Trophoblast cell (in vitro differentiated cells and primary cell): Measurements from ENCODE around the gene C12orf57.
A peak's percentile ranks its signal among the peaks of the same experiment; 100 is the strongest.

ENCODE experiments used
- DNase-seq, 2 donors: peaks; one replicate each; pipeline ENCODE4 v3.0.0-alpha.2; 2016
- H2AFZ ChIP-seq: 2 replicates; pipeline ENCODE4 v1.6.1; 2013; ENCODE audit warnings: low read length, moderate library complexity, mild to moderate bottlenecking; ENCODE audit not compliant: insufficient read depth, poor library complexity
- H2AK5ac ChIP-seq: 2 replicates; pipeline ENCODE4 v1.6.1; 2013; ENCODE audit warnings: mild to moderate bottlenecking, low read length
- H2BK120ac ChIP-seq: 2 replicates; pipeline ENCODE4 v1.6.1; 2013; ENCODE audit warnings: low read length, mild to moderate bottlenecking, moderate library complexity; ENCODE audit not compliant: insufficient read depth, poor library complexity
- H2BK12ac ChIP-seq: 2 replicates; pipeline ENCODE4 v1.6.1; 2013; ENCODE audit warnings: mild to moderate bottlenecking, low read length, moderate library complexity
- H2BK5ac ChIP-seq: 2 replicates; pipeline ENCODE4 v1.6.1; 2013; ENCODE audit warnings: low read length, low read depth, moderate library complexity, mild to moderate bottlenecking; ENCODE audit not compliant: poor library complexity
- H3K14ac ChIP-seq: 2 replicates; pipeline ENCODE4 v1.6.1; 2013; ENCODE audit warnings: mild to moderate bottlenecking, low read length
- H3K18ac ChIP-seq: 2 replicates; pipeline ENCODE4 v1.6.1; 2013; ENCODE audit warnings: mild to moderate bottlenecking, low read length
- H3K23ac ChIP-seq: 2 replicates; pipeline ENCODE4 v1.6.1; 2013; ENCODE audit warnings: low read length
- H3K27ac ChIP-seq: 2 replicates; pipeline ENCODE4 v1.5.1; 2013; ENCODE audit warnings: low read depth, mild to moderate bottlenecking, inconsistent platforms, low read length, moderate library complexity
- H3K27me3 ChIP-seq: 2 replicates; pipeline ENCODE4 v1.6.1; 2013; ENCODE audit warnings: inconsistent platforms, mild to moderate bottlenecking, low read length, moderate library complexity; ENCODE audit not compliant: insufficient read depth
- H3K36me3 ChIP-seq, 2 experiments: 1 replicate in 1 of 2; 2 replicates in 1 of 2; pipeline ENCODE4 v1.6.1; 2013; ENCODE audit warnings: low read length in 2 of 2, mild to moderate bottlenecking in 2 of 2, moderate library complexity in 1 of 2; ENCODE audit not compliant: insufficient read depth in 2 of 2, control insufficient read depth in 1 of 2
- H3K4ac ChIP-seq: 2 replicates; pipeline ENCODE4 v1.6.1; 2013; ENCODE audit warnings: low read depth, mild to moderate bottlenecking, low read length, moderate library complexity
- H3K4me1 ChIP-seq, 2 experiments: 1 replicate in 1 of 2; 2 replicates in 1 of 2; pipeline ENCODE4 v1.6.1; 2013; ENCODE audit warnings: low read length in 2 of 2, mild to moderate bottlenecking in 2 of 2, moderate library complexity in 1 of 2; ENCODE audit not compliant: insufficient read depth in 2 of 2, control insufficient read depth in 1 of 2
- H3K4me2 ChIP-seq: 2 replicates; pipeline ENCODE4 v1.6.1; 2013; ENCODE audit warnings: inconsistent platforms, mild to moderate bottlenecking, low read length, moderate library complexity
- H3K4me3 ChIP-seq: 2 replicates; pipeline ENCODE4 v1.5.1; 2013; ENCODE audit warnings: mild to moderate bottlenecking, low read depth, low read length, inconsistent platforms
- H3K79me1 ChIP-seq: one replicate; pipeline ENCODE4 v1.6.1; 2013; ENCODE audit warnings: low read length
- H3K79me2 ChIP-seq: 2 replicates; pipeline ENCODE4 v1.6.1; 2013; ENCODE audit warnings: low read length, mild to moderate bottlenecking; ENCODE audit not compliant: control insufficient read depth, insufficient read depth, poor library complexity
- H3K9ac ChIP-seq: 2 replicates; pipeline ENCODE4 v1.6.1; 2013; ENCODE audit warnings: mild to moderate bottlenecking, low read length
- H3K9me3 ChIP-seq: 2 replicates; pipeline ENCODE4 v1.6.1; 2013; ENCODE audit warnings: low read depth, mild to moderate bottlenecking, control low read depth, inconsistent platforms, low read length; ENCODE audit not compliant: insufficient read depth
- H4K12ac ChIP-seq: 2 replicates; pipeline ENCODE4 v1.6.1; 2013; ENCODE audit warnings: low read depth, mild to moderate bottlenecking, low read length, moderate library complexity
- H4K8ac ChIP-seq: 2 replicates; pipeline ENCODE4 v1.6.1; 2013; ENCODE audit warnings: low read depth, mild to moderate bottlenecking, low read length, moderate library complexity
- H4K91ac ChIP-seq: one replicate; pipeline ENCODE4 v1.6.1; 2013; ENCODE audit warnings: low read depth, mild to moderate bottlenecking, low read length, moderate library complexity
- WGBS: extraction: QIAGEN DNeasy Blood & Tissue Kit; methylation state at CpG from one replicate; pipeline ENCODE4 v1.1.7; 2013; ENCODE audit warnings: missing lambda C conversion rate; ENCODE audit not compliant: insufficient read length, insufficient coverage; ENCODE audit errors: extremely low coverage; 5-methylcytosine and 5-hydroxymethylcytosine counted together

The C12orf57 gene

DNA sequence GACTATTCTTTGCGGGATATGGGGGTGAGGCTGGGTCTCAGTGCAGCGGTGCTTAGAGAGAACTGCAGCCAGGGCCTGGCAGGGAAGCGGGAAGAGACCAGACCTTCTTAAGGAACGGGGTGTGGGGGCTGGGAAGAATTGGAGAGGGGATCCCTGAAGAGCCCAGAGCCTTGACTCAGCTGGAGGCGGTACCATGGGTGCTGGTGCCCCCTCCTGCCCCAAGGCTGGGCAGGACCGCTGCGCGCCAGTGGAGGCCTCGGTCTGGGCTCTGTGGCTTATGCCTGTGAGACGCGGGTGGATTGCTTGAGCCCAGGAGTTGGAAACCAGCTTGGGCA is 1.5 kb upstream of the C12orf57 start:
- H2BK5ac ChIP-seq = no peak overlapping the region
- no peak overlapping the region for H2BK120ac ChIP-seq
- no peak overlapping the region for H3K14ac ChIP-seq
- no CpG with 5 or more reads among the region's 11 CpGs for WGBS
- no peak overlapping the region for H3K27ac ChIP-seq
- H3K4me3 ChIP-seq = no peak overlapping the region
- H3K27me3 ChIP-seq = no peaks in the 10 kb centered on the region
- H3K23ac ChIP-seq = no peak overlapping the region
- H3K18ac ChIP-seq = no peak overlapping the region
- H3K79me1 ChIP-seq = peaks cover 23% of the 10 kb centered on the region
- H2BK12ac ChIP-seq = no peak overlapping the region
- H3K36me3 ChIP-seq = peaks cover 30 to 34% of the 10 kb centered on the region in 2 experiments
- no peak overlapping the region for H2AFZ ChIP-seq
- peaks cover 7% of the 10 kb centered on the region for H3K79me2 ChIP-seq
- no peak overlapping the region for H3K4me2 ChIP-seq
- H4K8ac ChIP-seq = no peak overlapping the region
- H4K12ac ChIP-seq = no peak overlapping the region
- DNase-seq = no peak
- no peak overlapping the region for H3K4ac ChIP-seq
- peaks cover 2% of the 10 kb centered on the region for H3K9me3 ChIP-seq
- H4K91ac ChIP-seq = no peak overlapping the region
- no peak overlapping the region for H2AK5ac ChIP-seq
- peaks cover 13 to 17% of the 10 kb centered on the region in 2 experiments for H3K4me1 ChIP-seq
- no peak overlapping the region for H3K9ac ChIP-seq

DNA sequence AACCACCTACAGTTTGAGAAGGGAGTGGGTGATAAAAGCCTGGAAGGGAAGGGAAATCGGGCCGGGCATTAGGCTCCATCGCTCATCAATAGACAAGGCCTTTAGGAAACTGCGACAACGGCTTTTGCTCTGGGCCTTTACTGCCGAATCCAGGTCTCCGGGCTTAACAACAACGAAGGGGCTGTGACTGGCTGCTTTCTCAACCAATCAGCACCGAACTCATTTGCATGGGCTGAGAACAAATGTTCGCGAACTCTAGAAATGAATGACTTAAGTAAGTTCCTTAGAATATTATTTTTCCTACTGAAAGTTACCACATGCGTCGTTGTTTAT is 467 bp upstream of the C12orf57 start:
- no CpG with 5 or more reads among the region's 13 CpGs for WGBS
- Histone ChIP-seq H3K4me3 (no peak overlapping the region), H3K4ac (no peak overlapping the region), H3K23ac (no peak overlapping the region), H4K91ac (peak overlapping the region; percentile 8), H3K36me3 (peaks cover 29 to 32% of the 10 kb centered on the region in 2 experiments), H3K9ac (no peak overlapping the region), H3K27ac (peak overlapping the region; percentile 87), H2AFZ (no peak overlapping the region), H4K8ac (peak overlapping the region; percentile 38), H2AK5ac (no peak overlapping the region), H3K79me2 (peaks cover 3% of the 10 kb centered on the region), H3K9me3 (peaks cover 2% of the 10 kb centered on the region), H2BK12ac (no peak overlapping the region), H2BK120ac (no peak overlapping the region), H3K18ac (no peak overlapping the region), H3K27me3 (no peaks in the 10 kb centered on the region), H2BK5ac (no peak overlapping the region), H3K79me1 (peaks cover 16% of the 10 kb centered on the region), H3K4me1 (peaks cover 10 to 15% of the 10 kb centered on the region in 2 experiments), H3K4me2 (peak overlapping the region; percentile 81), H3K14ac (no peak overlapping the region), H4K12ac (no peak overlapping the region)
- peak; percentile 84 to 93 for DNase-seq

GRCh38 chr12:6944381-6945186 is 762 bp downstream of the C12orf57 start:
- Histone ChIP-seq H2BK120ac (peak overlapping the region; percentile 28), H3K4me2 (peak overlapping the region; percentile 81), H4K12ac (peak overlapping the region; percentile 59), H2AK5ac (peak overlapping the region; percentile 6), H3K4ac (peak overlapping the region; percentile 44), H3K27ac (peak overlapping the region; percentile 87), H2BK12ac (no peak overlapping the region), H3K9ac (peak overlapping the region; percentile 76), H3K23ac (no peak overlapping the region), H4K91ac (peak overlapping the region; percentile 71), H3K79me2 (peaks cover 2% of the 10 kb centered on the region), H3K4me1 (peaks cover 9 to 12% of the 10 kb centered on the region in 2 experiments), H4K8ac (peak overlapping the region; percentile 63), H3K9me3 (peaks cover 2% of the 10 kb centered on the region), H3K18ac (peak overlapping the region; percentile 31), H2BK5ac (peak overlapping the region; percentile 13), H2AFZ (peak overlapping the region; percentile 38), H3K4me3 (peak overlapping the region; percentile 76), H3K79me1 (peaks cover 15% of the 10 kb centered on the region), H3K36me3 (peaks cover 16 to 20% of the 10 kb centered on the region in 2 experiments), H3K27me3 (no peaks in the 10 kb centered on the region), H3K14ac (peak overlapping the region; percentile 47)
- WGBS = no CpG with 5 or more reads among the region's 48 CpGs
- peak; percentile 98 to 99 for DNase-seq

DNA sequence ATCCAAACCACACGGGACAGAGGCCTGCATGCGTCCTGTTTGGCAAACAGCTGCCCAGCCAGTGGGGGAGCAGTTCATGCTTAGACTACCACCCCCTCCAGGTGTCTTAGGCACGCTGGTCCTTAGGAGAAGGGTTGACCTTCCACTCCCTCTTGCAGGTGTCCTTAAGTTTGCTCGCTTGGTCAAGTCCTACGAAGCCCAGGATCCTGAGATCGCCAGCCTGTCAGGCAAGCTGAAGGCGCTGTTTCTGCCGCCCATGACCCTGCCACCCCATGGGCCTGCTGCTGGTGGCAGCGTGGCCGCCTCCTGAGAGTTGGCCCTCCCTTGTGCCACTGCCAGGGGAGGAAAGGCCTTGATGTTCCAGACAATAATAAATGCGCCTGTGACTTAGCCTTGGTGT is 1.8 kb downstream of the C12orf57 start:
- Histone ChIP-seq H3K9ac (no peak overlapping the region), H3K27ac (peak overlapping the region; percentile 71), H3K79me2 (peaks cover 2% of the 10 kb centered on the region), H4K8ac (peak overlapping the region; percentile 76), H3K79me1 (peaks cover 15% of the 10 kb centered on the region), H4K12ac (peak overlapping the region; percentile 23), H3K9me3 (peaks cover 2% of the 10 kb centered on the region), H2BK12ac (peak overlapping the region; percentile 37), H3K14ac (peak overlapping the region; percentile 25), H3K27me3 (no peaks in the 10 kb centered on the region), H3K4me2 (peak overlapping the region; percentile 78), H2AK5ac (peak overlapping the region; percentile 49), H2BK120ac (no peak overlapping the region), H4K91ac (peak overlapping the region; percentile 80), H3K36me3 (peaks cover 12% of the 10 kb centered on the region in 2 experiments), H3K23ac (no peak overlapping the region), H2BK5ac (no peak overlapping the region), H3K4me3 (peak overlapping the region; percentile 41), H3K18ac (peak overlapping the region; percentile 7), H3K4ac (no peak overlapping the region), H3K4me1 (peaks cover 11 to 12% of the 10 kb centered on the region in 2 experiments), H2AFZ (no peak overlapping the region)
- no CpG with 5 or more reads among the region's 11 CpGs for WGBS
- DNase-seq = no peak
